NCI-H2227 treated with DMSO at 0.1 percent for 48 hours (cell line): Measurements from ENCODE around the gene SKA2.
"Not testable (repeated sequence)": the region's sequence is repeated elsewhere in the genome, so short reads cannot be mapped to it uniquely, and the experiment has no call there.

ENCODE experiments used
- DNase-seq: peaks from one replicate; lab custom pipeline; 2025; lab: John Stamatoyannopoulos, UW

The SKA2 gene

GRCh38 chr17:59151591-59151990 is 3.4 kb downstream of the SKA2 start:
- no peak for DNase-seq

- no peak for DNase-seq
These were observed 4.0 kb downstream of the SKA2 start for GRCh38 chr17:59151006-59151405.

- DNase-seq: no peak
These were observed 5.0 kb downstream of the SKA2 start for GRCh38 chr17:59149841-59150511.

GRCh38 chr17:59149051-59149450 is 5.9 kb downstream of the SKA2 start:
- DNase-seq: no peak

GRCh38 chr17:59145571-59146096 is 9.4 kb downstream of the SKA2 start:
- DNase-seq: no peak

- DNase-seq: no peak
These were observed 13.1 kb downstream of the SKA2 start for GRCh38 chr17:59141860-59142259.

- DNase-seq: no peak
These were observed 15.0 kb downstream of the SKA2 start for GRCh38 chr17:59139939-59140338.

- DNase-seq: not testable (repeated sequence)
These were observed 16.6 kb downstream of the SKA2 start for GRCh38 chr17:59138339-59138738.

GRCh38 chr17:59131131-59131530 is 23.9 kb downstream of the SKA2 start:
- no peak for DNase-seq

GRCh38 chr17:59129814-59130213 is 25.2 kb downstream of the SKA2 start:
- DNase-seq: no peak

GRCh38 chr17:59126809-59127417 is 28.1 kb downstream of the SKA2 start:
- no peak for DNase-seq

GRCh38 chr17:59124665-59125064 is 30.3 kb downstream of the SKA2 start:
- DNase-seq: no peak

GRCh38 chr17:59121901-59122480 is 33.0 kb downstream of the SKA2 start:
- no peak for DNase-seq

GRCh38 chr17:59115474-59115873 is 39.5 kb downstream of the SKA2 start:
- DNase-seq: no peak

GRCh38 chr17:59111539-59111938 is 43.4 kb downstream of the SKA2 start:
- DNase-seq: no peak

- DNase-seq: no peak
These were observed 44.0 kb downstream of the SKA2 start for GRCh38 chr17:59110973-59111372.

GRCh38 chr17:59108400-59109102 is 46.4 kb downstream of the SKA2 start:
- DNase-seq: no peak

GRCh38 chr17:59107306-59107670 is 47.7 kb downstream of the SKA2 start:
- no peak for DNase-seq

GRCh38 chr17:59106463-59107305 is 48.3 kb downstream of the SKA2 start, which contains the start of gene TRIM37:
Gene TRIM37, minus strand, starts transcription at chr17:59106880. Its CDS starts 419 bp downstream, at chr17:59106461.
- DNase-seq: peak; percentile 97

GRCh38 chr17:59105852-59106462 is 49.0 kb downstream of the SKA2 start:
- DNase-seq: peak; percentile 27

GRCh38 chr17:59101178-59101577 is 53.8 kb downstream of the SKA2 start:
- DNase-seq: no peak
